ENCODE data around the gene UBE2O.

- no peak for TF ChIP-seq CTCF (IDR thresholded peaks at IDR 0.05; ENCODE audit: low read depth, low read length)
- TF ChIP-seq MAX (IDR thresholded peaks at IDR 0.05; ENCODE audit: low read depth, low read length): no peak
- TF ChIP-seq POLR2A (IDR thresholded peaks at IDR 0.05; ENCODE audit: extremely low read depth, insufficient read length): no peak
Measured at GRCh38 chr17:76439314-76439928, 13.5 kb downstream of the UBE2O start.
